T-helper 1 cell (primary cell): Measurements from ENCODE around the gene ANKZF1.
"Not testable (repeated sequence)": the region's sequence is repeated elsewhere in the genome, so short reads cannot be mapped to it uniquely, and the experiment has no call there.

Experiments used
- DNase-seq, 5 donors: peaks; one replicate each; pipeline ENCODE4 v3.0.0-alpha.2; 2012 to 2020
- total RNA-seq, 4 donors: gene quantifications; one replicate each; lab custom pipeline; 2026; lab: John Stamatoyannopoulos, UW

The ANKZF1 gene, protein sequence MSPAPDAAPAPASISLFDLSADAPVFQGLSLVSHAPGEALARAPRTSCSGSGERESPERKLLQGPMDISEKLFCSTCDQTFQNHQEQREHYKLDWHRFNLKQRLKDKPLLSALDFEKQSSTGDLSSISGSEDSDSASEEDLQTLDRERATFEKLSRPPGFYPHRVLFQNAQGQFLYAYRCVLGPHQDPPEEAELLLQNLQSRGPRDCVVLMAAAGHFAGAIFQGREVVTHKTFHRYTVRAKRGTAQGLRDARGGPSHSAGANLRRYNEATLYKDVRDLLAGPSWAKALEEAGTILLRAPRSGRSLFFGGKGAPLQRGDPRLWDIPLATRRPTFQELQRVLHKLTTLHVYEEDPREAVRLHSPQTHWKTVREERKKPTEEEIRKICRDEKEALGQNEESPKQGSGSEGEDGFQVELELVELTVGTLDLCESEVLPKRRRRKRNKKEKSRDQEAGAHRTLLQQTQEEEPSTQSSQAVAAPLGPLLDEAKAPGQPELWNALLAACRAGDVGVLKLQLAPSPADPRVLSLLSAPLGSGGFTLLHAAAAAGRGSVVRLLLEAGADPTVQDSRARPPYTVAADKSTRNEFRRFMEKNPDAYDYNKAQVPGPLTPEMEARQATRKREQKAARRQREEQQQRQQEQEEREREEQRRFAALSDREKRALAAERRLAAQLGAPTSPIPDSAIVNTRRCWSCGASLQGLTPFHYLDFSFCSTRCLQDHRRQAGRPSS
- 64.3 to 144 (median 122) reads per million in 4 donors for total RNA-seq

DNA sequence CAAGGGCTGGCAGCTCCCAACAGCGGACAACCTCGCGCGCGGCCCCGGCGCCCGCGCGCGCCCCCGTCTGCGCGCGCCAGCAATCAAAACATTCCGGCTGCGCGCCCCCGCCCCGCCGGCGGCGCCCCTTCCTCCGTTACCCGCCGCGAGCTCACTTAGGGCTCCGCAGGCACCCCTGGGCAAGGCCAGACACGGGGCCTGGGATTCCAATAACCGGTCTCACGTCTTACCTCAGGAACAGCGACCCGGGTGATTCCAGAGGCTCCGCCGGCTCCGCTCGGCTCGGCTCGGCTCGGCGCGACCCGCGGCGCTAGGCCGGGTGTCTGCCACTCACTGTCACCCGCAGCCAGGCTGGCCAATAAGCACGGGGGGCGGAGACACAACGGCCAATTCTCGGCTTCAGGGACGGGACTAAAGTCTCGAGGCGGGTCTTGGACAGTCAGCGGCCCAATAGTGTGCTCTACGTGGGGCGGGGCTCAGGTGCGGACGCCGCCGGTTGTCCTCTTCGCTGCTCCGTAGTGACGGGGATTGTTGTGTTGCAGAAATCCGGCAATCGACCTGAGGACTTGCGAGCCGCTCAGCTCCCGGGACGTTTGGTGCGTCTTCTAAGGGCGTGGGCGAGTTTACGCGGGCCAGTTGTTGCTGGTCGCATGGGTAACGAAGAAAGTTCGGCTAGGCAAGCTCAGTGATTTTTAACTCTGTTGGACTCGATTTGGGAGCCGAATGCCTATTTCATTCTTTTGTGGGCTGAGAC lies at the start of gene ANKZF1, which contains the start of gene ATG9A:
Gene ANKZF1 (plus strand): TSS at position 502 of the 754 bp plus-strand sequence. CDS start 452 bp downstream, outside the sequence.
Gene ATG9A (minus strand): TSS at position 332 of the 754 bp plus-strand sequence. CDS start 1,612 bp downstream, outside the sequence.
- DNase-seq: peak; percentile 93 to 99 (median 97)

DNA sequence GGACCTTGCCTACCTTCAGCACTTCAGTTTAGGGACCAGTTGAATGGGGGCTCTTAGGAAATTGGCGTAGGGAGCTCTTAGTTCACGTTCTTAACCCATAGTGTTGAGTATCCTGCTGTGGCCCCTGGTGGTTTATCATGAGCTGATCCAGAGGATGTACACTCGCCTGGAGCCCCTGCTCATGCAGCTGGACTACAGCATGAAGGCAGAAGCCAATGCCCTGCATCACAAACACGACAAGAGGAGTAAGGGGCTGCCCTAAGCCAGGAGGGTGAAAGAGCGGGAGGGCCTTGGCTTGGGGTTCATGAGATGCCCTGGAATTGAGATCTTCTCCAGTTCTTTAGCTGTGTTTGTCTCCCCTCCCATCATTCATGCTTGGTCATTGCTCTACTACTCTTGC lies 48.6 kb upstream of the ANKZF1 start:
- DNase-seq: no peak

DNA sequence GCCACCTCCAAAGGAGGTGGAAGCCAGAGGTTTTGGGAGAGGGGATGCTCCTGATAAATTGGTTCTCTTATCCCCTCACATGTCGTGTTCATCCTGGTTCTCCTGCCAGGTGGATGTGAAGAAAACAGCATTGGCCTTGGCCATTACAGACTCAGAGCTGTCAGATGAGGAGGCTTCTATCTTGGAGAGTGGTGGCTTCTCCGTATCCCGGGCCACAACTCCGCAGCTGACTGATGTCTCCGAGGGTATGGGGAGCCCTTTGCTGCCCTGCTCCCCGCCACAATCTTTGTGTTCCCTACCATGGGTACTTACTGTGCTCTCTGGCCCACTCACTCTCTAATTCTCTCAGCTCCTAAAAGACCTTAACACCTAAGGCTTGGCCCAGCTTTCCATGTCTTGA lies 48.1 kb upstream of the ANKZF1 start:
- DNase-seq: no peak

DNA sequence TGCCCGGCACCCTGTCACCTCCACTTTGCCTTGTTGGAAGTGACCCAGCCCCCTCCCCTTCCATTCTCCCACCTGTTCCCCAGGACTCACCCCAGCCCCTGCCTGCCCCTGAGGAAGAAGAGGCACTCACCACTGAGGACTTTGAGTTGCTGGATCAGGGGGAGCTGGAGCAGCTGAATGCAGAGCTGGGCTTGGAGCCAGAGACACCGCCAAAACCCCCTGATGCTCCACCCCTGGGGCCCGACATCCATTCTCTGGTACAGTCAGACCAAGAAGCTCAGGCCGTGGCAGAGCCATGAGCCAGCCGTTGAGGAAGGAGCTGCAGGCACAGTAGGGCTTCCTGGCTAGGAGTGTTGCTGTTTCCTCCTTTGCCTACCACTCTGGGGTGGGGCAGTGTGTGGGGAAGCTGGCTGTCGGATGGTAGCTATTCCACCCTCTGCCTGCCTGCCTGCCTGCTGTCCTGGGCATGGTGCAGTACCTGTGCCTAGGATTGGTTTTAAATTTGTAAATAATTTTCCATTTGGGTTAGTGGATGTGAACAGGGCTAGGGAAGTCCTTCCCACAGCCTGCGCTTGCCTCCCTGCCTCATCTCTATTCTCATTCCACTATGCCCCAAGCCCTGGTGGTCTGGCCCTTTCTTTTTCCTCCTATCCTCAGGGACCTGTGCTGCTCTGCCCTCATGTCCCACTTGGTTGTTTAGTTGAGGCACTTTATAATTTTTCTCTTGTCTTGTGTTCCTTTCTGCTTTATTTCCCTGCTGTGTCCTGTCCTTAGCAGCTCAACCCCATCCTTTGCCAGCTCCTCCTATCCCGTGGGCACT lies 47.1 kb upstream of the ANKZF1 start:
- DNase-seq: peak in 1 of 5 donors; percentile 27

DNA sequence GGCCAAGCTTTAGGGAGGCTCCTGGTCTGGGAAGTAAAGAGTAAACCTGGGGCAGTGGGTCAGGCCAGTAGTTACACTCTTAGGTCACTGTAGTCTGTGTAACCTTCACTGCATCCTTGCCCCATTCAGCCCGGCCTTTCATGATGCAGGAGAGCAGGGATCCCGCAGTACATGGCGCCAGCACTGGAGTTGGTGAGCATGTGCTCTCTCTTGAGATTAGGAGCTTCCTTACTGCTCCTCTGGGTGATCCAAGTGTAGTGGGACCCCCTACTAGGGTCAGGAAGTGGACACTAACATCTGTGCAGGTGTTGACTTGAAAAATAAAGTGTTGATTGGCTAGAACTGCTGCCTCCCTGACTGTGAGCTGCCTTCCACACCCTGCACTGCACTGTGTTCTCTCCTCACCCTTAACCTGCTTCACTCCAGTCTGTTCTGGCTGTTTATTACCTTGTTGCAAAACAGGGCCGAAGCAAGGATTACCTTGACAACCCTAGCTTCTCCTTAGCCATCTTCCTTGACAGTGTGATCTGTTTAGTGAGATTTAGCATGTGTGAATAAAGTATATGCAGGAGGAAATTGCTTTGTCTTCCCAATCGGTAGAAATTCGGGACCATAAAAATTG lies 46.3 kb upstream of the ANKZF1 start:
- DNase-seq: no peak

DNA sequence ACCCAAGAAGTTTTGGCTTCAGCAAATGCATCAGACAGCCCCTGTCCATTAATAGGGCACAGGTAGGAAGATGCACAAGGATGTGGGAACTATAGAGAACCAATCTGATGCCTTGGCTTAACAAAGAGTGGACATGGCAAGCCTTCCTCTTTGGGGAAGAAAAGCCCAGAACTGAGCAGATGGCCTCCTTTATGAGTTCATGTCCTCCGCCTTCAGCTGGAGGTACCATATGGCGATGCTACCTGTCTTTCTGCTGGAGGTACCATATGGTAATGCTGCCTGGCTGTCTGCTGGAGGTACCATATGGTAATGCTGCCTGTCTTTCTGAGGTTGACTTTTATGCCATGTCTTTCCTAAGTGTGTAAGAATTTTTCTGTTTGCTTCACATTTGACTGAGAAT lies 45.5 kb upstream of the ANKZF1 start:
- DNase-seq: no peak

DNA sequence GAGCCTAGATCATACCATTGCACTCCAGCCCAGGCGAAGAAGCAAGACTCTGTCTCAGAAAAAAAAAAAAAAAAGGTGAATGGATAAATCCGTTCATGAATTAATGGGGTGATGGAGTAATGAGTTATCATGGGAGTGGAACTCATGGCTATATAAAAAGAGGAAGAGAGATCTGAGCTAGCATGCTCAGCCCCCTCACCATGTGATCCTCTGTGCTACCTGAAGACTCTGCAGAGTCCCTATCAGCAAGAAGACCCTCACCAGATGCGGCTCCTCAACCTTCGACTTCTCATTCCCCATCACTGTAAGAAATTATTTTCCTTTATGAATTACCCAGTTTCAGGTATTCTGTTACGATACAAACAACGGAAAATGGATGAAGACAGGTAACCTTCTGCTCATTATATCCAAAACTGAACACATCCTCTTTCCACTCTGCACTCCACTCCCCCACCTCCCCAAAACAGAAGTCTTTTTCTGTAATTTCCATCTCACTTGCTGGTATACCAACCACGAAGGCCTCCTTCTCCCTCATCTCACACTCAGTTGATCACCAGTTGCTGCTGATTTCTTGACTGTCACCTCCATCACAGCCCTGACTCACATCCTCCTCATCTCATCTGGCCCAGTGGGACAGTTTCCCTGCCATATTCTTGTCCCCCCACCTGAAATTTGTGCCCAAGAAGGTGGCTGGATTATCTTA lies 42.7 kb upstream of the ANKZF1 start:
- DNase-seq: no peak

DNA sequence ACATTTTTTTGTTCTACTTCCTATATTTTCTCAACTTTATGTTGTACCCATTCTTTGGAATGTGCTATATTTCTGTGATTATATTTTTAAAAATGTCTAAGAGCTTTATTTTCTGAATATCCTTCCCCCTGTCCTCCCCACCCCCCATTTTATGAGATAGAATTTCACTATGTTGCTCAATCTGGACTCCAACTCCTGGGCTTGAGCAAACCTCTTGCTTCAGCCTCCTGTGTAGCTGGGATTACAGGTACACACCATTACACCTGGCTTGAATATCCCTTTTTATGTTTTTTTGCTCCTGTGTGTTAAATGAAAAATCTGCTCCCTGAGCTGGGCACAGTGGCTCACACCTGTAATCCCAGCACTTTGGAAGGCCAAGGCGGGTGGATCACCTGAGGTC lies 32.2 kb upstream of the ANKZF1 start:
- no peak for DNase-seq

DNA sequence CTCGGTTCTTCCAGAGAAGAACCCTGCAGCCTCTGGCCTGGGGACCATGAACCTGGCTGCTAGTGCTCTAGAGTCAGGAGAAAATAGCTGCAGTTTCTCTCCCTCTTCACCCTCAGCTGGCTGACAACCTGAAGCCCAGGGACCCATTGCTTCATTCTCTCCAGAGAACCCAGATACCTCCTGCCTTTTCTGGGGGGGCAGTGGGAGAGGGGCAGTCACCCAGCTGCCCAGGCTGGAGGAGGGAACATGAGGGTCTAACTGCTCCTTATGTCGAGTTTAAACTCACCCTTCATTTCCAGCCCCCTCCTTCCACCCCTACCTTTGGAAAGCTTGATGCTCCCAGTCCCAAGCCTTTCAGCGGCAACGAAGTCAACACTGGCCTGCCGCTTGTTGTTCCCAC lies 30.6 kb upstream of the ANKZF1 start:
- no peak for DNase-seq

DNA sequence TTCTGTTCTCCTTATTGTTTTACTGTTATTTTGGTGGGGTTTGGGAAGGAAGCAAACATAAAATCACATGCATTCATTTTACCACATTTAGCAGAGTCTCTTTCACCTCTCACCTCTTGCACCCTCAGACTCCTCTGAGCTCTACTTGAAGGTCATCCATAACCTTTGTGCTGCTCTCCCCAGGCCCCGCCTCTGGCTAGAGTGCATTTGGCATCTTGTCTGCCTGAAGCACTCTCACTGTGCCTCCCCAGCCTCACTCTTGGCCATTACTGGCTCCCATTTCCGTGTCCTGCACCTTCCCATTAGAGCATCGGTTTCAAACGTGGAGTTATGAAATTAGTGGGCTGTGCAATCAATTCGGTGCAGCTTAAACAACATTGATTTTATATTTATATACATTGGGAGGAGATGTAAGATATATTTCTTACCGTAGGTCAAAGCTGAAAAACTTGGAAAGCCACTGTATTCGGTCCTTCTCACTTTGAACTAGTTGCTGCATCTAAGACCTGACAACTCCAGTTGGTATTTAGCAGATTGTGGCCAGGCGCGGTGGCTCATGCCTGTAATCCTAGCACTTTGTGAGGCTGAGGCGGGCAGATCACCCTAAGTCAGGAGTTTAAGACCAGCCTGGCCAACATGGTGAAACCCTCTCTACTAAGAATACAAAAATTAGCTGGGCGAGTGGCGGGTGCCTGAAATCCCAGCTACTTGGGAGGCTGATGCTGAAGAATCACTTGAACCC lies 30.0 kb upstream of the ANKZF1 start:
- DNase-seq: no peak

DNA sequence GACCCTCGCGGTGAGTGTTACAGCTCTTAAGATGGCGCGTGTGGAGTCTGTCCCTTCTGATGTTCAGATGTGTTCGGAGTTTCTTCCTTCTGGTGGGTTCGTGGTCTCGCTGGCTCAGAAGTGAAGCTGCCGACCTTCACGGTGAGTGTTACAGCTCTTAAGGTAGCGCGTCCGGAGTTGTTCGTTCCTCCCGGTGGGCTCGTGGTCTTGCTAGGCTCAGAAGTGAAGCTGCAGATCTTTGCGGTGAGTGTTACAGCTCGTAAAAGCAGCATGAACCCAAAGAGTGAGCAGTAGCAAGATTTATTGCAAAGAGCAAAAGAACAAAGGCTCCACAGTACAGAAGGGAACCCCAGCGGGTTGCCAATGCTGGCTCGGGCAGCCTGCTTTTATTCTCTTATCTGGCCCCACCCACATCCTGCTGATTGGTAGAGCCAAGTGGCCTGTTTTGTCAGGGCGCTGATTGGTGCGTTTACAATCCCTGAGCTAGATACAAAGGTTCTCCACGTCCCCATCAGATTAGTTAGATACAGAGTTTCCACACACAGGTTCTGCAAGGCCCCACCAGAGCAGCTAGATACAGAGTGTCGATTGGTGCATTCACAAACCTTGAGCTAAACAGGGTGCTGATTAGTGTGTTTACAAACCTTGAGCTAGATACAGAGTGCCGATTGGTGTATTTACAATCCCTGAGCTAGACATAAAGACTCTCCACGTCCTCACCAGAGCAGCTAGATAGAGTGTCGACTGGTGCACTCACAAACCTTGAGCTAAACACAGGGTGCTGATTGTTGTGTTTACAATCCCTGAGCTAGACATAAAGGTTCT lies 28.9 kb upstream of the ANKZF1 start:
- DNase-seq: not testable (repeated sequence)

DNA sequence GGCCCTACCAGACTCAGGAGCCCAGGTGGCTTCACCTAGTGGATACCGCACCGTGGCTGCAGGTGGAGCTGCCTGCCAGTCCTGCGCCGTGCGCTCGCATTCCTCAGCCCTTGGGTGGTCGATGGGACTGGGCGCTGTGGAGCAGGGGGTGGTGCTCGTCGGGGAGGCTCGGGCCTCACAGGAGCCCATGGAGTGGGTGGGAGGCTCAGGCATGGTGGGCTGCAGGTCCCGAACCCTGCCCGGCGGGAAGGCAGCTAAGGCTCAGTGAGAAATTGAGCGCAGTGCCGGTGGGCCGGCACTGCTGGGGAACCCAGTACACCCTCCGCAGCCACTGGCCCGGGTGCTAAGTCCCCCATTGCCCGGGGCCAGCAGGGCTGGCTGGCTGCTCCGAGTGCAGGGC lies 28.3 kb upstream of the ANKZF1 start:
- DNase-seq: not testable (repeated sequence)

DNA sequence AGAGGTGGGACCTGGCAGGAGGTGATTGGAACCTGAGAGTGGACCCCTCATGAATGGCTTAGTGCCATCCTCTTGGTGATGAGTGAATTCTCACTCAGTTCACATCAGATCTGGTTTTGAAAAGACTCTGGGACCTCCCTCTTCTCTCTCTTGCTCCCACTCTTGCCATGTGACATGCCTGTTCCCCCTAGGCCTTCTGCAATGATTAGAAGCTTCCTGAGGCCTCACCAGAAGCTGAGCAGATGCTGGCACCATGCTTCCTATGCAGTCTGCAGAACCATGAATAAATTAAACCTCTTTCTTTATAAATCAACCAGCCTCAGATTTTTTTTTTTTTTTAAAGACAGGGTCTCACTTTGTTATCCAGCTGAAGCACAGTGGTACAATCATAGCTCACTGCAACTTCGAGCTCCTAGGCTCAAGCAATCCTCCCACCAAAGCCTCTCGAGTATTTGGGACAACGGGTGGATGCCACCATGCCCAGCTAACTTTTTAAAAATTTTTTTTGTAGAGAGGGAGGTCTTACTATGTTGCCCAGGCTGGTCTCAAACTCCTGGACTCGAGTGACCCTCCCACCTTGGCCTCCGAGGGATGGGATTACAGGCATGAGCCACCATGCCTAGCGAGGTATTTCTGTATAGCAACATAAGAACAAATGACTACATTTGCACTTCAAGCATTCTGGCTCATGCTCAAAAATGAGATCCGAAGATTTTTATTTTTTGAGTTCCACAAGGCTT lies 25.0 kb upstream of the ANKZF1 start:
- no peak for DNase-seq

DNA sequence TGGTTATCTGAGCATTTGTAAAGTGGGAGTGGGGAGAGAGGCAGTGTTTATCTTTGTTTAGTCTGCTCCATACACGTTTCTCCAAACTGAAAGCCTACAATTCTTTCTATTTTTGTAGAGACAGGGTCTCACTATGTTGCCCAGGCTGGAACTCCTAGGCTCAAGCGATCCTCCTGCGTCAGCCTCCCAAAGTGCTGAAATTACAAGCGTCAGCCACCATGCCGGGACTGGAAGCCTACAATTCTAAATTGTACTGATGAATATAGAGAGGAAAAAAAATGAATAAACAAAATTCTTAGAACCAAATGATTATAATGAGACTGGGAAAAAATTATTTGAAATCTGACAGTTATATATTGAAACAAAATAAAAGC lies 24.5 kb upstream of the ANKZF1 start:
- no peak for DNase-seq

DNA sequence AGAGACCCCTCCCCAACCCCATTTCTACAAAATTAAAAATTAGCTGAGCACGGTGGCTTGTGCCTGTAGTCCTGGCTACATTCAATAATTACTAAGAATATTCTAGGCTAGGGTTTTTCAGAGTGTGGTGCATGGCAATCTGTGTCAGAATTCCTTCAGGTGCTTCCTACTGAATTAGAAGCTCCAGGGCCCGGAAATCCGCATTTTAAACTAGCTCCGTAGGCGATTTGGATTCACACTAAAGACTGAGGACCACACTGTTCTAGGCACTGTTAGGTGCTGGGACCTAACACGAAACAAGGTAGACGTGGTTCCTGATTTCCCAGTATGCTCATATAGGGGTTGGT lies 23.7 kb upstream of the ANKZF1 start:
- no peak for DNase-seq

DNA sequence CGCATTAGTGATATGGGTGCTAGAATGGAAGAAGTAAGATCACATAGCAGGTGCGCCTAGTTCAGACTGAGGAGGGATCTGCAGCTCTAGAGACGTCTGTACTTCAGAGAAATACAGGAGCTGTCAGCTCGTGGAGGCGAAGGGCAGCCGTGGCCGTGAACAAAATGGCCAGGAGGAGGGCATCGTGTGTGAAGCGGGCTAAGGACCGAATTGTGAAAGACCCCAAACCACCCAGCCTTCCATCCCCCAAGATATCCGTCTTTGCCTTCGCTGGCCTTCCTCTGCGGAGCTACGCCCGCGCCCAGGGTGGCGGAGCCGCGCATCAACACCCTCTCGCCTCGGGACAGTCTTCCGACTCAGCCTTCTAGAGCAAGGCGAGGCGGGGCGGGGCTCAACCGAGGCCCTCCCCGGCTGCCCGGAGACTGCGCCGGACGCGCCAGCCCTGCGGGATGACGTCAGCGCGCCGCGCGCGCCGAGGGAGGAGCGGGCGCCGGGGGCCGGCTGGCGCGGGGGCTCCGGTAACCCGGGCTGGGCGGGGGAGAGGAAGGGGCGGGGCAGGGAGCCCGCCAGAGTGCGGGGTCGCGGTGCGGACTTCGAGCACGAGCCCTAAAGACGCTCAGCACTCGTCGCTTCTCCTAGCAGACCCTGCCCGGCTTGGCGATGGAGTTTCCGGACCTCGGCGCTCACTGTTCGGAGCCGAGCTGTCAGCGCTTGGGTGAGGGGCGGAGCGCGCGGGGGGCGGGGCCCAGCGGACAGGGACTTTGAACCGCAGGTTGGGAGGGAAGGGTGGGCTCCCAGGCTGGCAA lies 23.1 kb upstream of the ANKZF1 start, which contains the start of gene ZFAND2B:
Gene ZFAND2B (plus strand): TSS at position 455 of the 806 bp plus-strand sequence. CDS start 206 bp downstream, at position 661.
- peak; percentile 90 to 97 (median 93) for DNase-seq

DNA sequence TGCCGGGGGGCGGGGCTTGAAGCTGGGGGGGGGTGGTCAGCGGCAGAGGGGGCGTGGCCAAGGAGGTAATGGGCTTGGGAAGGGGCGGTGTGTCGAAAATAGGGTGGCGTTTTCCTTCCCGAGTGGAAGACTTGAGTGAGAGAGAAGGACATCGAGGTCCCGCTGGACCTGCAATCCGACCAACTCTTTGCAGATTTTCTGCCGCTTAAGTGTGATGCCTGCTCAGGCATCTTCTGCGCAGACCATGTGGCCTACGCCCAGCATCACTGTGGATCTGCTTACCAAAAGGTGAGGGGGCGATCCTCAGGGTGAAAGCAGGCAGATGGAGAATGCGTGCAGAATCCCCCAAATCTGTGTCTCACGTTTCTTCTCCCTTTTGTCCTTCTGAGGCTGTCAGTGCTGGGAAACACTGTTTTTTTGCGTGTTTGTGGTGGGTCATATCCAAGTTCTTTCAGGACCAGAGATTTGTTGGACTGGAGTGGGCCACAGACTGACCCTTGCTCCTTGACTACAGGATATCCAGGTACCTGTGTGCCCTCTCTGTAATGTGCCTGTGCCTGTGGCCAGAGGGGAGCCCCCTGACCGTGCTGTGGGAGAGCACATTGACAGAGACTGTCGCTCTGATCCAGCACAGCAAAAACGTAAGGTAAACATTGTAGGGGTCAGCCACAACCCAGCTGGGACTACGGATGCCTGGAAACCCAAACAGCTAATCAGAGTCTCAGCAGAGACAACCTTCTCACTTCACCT lies 22.3 kb upstream of the ANKZF1 start:
- DNase-seq: no peak
